ENCODE results near the gene ECPAS. TPM values are rescaled to one million over a fixed set of nuclear protein-coding genes. Genes with fewer than 3 reads are reported as not detected.

ECPAS gene
- total RNA-seq, 1 experiment from 2014 or later, result 106 TPM

DNA sequence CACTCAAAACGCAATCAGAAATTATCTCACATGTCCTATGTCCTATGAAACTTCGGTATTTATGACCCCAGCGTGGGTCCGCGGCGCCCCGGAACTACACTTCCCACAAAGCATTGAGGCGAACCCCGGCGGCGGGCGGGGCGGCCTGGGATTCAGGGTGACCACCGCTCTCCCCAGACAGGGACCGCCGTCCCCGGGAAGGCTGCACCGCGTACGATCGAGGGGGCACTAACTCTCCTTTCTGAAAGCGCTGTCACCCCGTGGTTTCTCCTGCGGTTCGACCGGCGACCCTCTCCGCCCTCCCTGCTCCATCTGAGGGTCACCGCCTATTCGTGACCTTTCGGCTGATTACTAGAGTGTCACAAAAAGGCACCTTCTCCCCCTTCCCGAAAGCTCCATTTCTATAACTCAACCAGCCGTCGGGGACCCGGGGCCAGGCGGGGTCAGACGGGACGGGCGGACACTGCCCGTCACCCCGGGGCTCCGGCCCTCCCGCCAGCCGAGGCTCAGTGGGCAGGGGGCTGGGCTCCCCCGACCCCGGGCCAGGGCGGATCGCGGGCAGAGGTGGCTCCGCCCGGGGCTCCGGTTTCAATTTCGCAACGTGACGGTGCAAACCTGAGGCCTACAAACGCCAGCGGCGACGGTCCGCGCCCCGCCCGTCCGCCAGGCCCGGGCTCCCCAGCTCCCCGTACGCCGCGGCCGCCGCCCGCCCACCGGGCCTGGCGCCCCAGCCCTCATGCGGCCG is 1.3 kb downstream of the ECPAS start:
- Histone ChIP-seq H4K5ac (ENCODE audit: insufficient read length, low read depth, low read length) (no peak overlapping the region), H2BK12ac (ENCODE audit: insufficient read length, low read depth, low read length) (no peak overlapping the region), H3K4ac (ENCODE audit: low read depth, low read length) (no peak overlapping the region), H3T11ph (ENCODE audit: low read length) (no peak overlapping the region), H2AK5ac (ENCODE audit: insufficient read length, low read length) (no peak overlapping the region), H4K8ac (replicated peaks; ENCODE audit: insufficient read length, low read depth, low read length) (no peak overlapping the region), H3K23me2 (ENCODE audit: insufficient read length, low read depth, low read length, poor library complexity, severe bottlenecking) (peaks cover 12% of the 10 kb centered on the region), H3K23ac (ENCODE audit: insufficient read length, low read depth, low read length) (no peak overlapping the region), H3K4me2 (ENCODE audit: insufficient read depth, insufficient read length, low read length) (peak overlapping the region; percentile 99), H3K9ac (ENCODE audit: extremely low read depth, insufficient read length, low read length) (peak overlapping the region; percentile 74), H2BK15ac (ENCODE audit: low read depth, low read length) (no peak overlapping the region), H2BK5ac (ENCODE audit: insufficient read length, low read length) (no peak overlapping the region), H2BK20ac (ENCODE audit: low read depth, low read length, poor library complexity, severe bottlenecking) (no peak overlapping the region), H3K27me3 (ENCODE audit: insufficient read depth, low read length) (no peaks in the 10 kb centered on the region), H3K18ac (ENCODE audit: insufficient read length, low read depth, low read length) (no peak overlapping the region), H4K20me1 (ENCODE audit: control insufficient read depth, insufficient read depth, insufficient read length) (no peaks in the 10 kb centered on the region), H2BK120ac (ENCODE audit: low read depth, low read length, poor library complexity, severe bottlenecking) (no peak overlapping the region), H3K9me3 (ENCODE audit: control insufficient read depth, low read depth, low read length) (no peaks in the 10 kb centered on the region), H3K79me1 (ENCODE audit: insufficient read depth, low read depth, low read length, poor library complexity, severe bottlenecking) (no peaks in the 10 kb centered on the region), H3K79me2 (ENCODE audit: insufficient read depth, low read length) (peaks cover 38% of the 10 kb centered on the region; the same call in 1 of the 2 replicates), H3K27ac (ENCODE audit: insufficient read length, low read depth, low read length) (peak overlapping the region; percentile 18), H3K56ac (ENCODE audit: insufficient read length, low read depth, low read length) (no peak overlapping the region), H2AFZ (ENCODE audit: low read length) (no peak overlapping the region), H4K91ac (ENCODE audit: insufficient read length, low read depth, low read length) (no peak overlapping the region), H3K4me1 (ENCODE audit: insufficient read depth, low read length) (peaks cover 3% of the 10 kb centered on the region; the same call in 1 of the 2 replicates), H3K14ac (ENCODE audit: insufficient read depth, low read length) (peak overlapping the region; percentile 59; the same call in 1 of the 2 replicates)
- H3K27ac Mint-ChIP-seq, result peak overlapping the region; percentile 79 to 92 (median 91); a peak in 6 of 7 replicates
- H3K9me3 Mint-ChIP-seq, result no peaks in the 10 kb centered on the region
- DNase-seq, result peak; percentile 78
- no CpG with 5 or more reads among the region's 76 CpGs for WGBS (ENCODE audit: extremely low coverage, insufficient read length, low lambda C conversion rate)
- H3K4me1 Mint-ChIP-seq, result peaks cover 19 to 23% of the 10 kb centered on the region in 2 experiments
- H3K36me3 Mint-ChIP-seq (ENCODE audit: insufficient read depth in 1 of 3, low read depth in 3 of 3), result peaks cover 0 to 4% (median 0%) of the 10 kb centered on the region in 3 experiments; a peak in 2 of 7 replicates
- TF ChIP-seq CTCF (conservative IDR thresholded peaks at IDR 0.05), result no peak
- H3K27me3 Mint-ChIP-seq (ENCODE audit: low read depth), result no peaks in the 10 kb centered on the region
- peak overlapping the region; percentile 83 to 91 for H3K4me3 Mint-ChIP-seq
